GDM1 (cell line): ENCODE data around the gene ANKRD18A.

ENCODE experiments used
- DNase-seq: peaks from one replicate; lab custom pipeline; 2025; lab: John Stamatoyannopoulos, UW

The ANKRD18A gene

GRCh38 chr9:38620483-38621433, at the start of gene ANKRD18A:
Gene ANKRD18A, minus strand, starts transcription at chr9:38620596. Its CDS starts 311 bp downstream, at chr9:38620285.
- DNase-seq, result no peak

GRCh38 chr9:38668791-38669466, 48.5 kb upstream of the ANKRD18A start:
- no peak for DNase-seq

- no peak for DNase-seq
Measured at GRCh38 chr9:38662763-38663593, 42.6 kb upstream of the ANKRD18A start.

- no peak for DNase-seq
Measured at GRCh38 chr9:38659538-38659937, 39.1 kb upstream of the ANKRD18A start.

- no peak for DNase-seq
Measured at GRCh38 chr9:38656896-38657295, 36.5 kb upstream of the ANKRD18A start.

- no peak for DNase-seq
Measured at GRCh38 chr9:38652486-38652885, 32.1 kb upstream of the ANKRD18A start.

GRCh38 chr9:38652044-38652443, 31.6 kb upstream of the ANKRD18A start:
- no peak for DNase-seq

- no peak for DNase-seq
Measured at GRCh38 chr9:38651400-38652042, 31.1 kb upstream of the ANKRD18A start.

GRCh38 chr9:38650564-38650963, 30.2 kb upstream of the ANKRD18A start:
- DNase-seq, result no peak

- no peak for DNase-seq
Measured at GRCh38 chr9:38649731-38650363, 29.5 kb upstream of the ANKRD18A start.

- no peak for DNase-seq
Measured at GRCh38 chr9:38644601-38645000, 24.2 kb upstream of the ANKRD18A start.

GRCh38 chr9:38643815-38644173, 23.4 kb upstream of the ANKRD18A start:
- no peak for DNase-seq

GRCh38 chr9:38642951-38643814, 22.8 kb upstream of the ANKRD18A start:
- no peak for DNase-seq

- DNase-seq, result no peak
Measured at GRCh38 chr9:38641985-38642864, 21.8 kb upstream of the ANKRD18A start.

GRCh38 chr9:38641142-38641541, 20.7 kb upstream of the ANKRD18A start:
- no peak for DNase-seq

GRCh38 chr9:38639577-38639940, 19.2 kb upstream of the ANKRD18A start:
- no peak for DNase-seq

- no peak for DNase-seq
Measured at GRCh38 chr9:38638881-38639576, 18.6 kb upstream of the ANKRD18A start.

GRCh38 chr9:38634315-38634714, 13.9 kb upstream of the ANKRD18A start:
- no peak for DNase-seq

- DNase-seq, result no peak
Measured at GRCh38 chr9:38629511-38629910, 9.1 kb upstream of the ANKRD18A start.
